Right lobe of liver (tissue), 4 donors: Measurements from ENCODE around the gene TBC1D1.

Experiments
- POLR2A ChIP-seq: fragments of 450-650 bp; IDR thresholded peaks from one replicate; pipeline ENCODE4 v1.6.1; 2017; ENCODE audit warnings: antibody characterized with exemption, mild to moderate bottlenecking
- TF ChIP-seq, protein P1 (sequence below), 4 donors: fragments of 200-600 bp in 3 of 4; fragments of 450-650 bp in 1 of 4; IDR thresholded peaks; one replicate each; pipeline versions ENCODE4 v1.5.1 to v1.8.0; 2016 to 2022; ENCODE audit warnings: antibody characterized with exemption in 4 of 4, mild to moderate bottlenecking in 2 of 4
- donor health status: DM: no; HTN: no; CAD: no.
- donor health status: DM: no; HTN: no; CAD: no.
- donor health status: DM: no; HTN: yes; CAD: no.

DNA sequence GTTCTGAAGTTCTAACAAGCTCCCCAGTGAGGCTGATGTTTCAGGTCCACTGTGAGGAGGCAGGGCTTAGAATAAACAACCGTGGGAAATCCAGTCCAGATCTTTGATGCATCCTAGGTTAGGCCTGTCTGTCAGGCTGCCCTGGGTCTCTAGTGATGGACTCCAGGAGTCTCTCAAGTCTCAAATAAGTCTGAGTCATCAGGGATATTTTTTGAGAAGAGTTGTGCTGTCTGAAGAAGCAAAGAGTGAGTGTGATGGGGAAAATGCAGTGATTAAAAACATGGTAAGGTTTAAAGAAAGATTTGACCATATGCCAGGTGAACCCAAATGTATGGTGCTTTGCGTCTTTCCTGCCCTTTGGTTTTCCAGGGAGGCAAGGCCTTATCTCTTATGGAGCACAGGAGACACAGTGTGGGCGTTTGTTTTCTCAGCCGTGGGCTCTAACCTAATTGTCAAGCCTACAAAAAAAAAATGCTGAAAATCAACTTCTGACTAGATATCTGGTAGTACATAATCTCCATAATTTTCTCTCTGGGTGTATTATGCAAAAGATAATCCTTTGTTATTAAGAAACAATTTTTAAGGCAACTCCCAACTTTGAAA, 170.0 kb downstream of the TBC1D1 start:
- TF ChIP-seq, protein P1, sequence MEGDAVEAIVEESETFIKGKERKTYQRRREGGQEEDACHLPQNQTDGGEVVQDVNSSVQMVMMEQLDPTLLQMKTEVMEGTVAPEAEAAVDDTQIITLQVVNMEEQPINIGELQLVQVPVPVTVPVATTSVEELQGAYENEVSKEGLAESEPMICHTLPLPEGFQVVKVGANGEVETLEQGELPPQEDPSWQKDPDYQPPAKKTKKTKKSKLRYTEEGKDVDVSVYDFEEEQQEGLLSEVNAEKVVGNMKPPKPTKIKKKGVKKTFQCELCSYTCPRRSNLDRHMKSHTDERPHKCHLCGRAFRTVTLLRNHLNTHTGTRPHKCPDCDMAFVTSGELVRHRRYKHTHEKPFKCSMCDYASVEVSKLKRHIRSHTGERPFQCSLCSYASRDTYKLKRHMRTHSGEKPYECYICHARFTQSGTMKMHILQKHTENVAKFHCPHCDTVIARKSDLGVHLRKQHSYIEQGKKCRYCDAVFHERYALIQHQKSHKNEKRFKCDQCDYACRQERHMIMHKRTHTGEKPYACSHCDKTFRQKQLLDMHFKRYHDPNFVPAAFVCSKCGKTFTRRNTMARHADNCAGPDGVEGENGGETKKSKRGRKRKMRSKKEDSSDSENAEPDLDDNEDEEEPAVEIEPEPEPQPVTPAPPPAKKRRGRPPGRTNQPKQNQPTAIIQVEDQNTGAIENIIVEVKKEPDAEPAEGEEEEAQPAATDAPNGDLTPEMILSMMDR (IDR thresholded peaks at IDR 0.05), result no peak
- TF ChIP-seq POLR2A, result no peak
